ENCODE data around the gene LPIN1.

Gene LPIN1

DNA sequence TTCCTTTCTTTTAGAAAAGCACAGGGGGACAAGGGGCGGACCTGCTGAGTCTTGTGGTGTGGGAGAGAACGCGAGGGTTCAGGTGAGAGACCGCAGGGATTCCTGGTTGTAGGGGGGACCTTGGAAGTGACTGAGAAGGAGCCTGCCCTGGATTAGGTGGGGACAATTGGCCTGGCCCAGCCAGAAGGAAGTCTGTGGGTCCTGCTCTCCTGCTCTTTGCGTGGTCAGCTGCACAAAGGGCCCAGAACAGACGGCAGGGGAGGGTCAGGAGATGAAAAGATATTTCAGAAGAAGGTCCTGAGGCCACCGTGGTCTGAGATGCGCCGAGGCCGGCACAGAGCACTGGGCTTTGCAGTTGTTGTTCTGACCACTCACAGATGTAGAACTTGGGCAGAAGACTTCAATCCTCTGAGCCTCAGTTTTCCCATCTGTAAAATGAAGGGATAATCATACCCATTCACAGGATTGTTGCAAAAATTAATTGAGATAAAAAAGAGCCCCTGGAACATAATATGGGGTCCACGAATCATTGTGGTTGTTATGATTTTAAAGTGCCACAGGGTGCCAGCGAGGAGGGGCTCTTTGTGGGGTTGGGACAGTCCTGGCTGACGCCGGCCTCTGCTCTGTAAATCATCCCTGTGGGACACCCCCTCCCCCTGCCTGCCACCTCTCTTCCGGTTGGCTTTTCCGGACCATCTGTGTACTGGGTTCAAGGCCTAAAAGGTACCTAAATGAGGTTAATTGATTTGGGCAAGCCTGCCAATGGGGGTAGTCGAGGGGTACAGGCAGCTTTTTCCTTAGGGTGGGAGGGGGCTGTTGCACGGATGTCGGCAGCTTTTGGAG is 1.8 kb downstream of the LPIN1 start:
- TF ChIP-seq, protein P1, sequence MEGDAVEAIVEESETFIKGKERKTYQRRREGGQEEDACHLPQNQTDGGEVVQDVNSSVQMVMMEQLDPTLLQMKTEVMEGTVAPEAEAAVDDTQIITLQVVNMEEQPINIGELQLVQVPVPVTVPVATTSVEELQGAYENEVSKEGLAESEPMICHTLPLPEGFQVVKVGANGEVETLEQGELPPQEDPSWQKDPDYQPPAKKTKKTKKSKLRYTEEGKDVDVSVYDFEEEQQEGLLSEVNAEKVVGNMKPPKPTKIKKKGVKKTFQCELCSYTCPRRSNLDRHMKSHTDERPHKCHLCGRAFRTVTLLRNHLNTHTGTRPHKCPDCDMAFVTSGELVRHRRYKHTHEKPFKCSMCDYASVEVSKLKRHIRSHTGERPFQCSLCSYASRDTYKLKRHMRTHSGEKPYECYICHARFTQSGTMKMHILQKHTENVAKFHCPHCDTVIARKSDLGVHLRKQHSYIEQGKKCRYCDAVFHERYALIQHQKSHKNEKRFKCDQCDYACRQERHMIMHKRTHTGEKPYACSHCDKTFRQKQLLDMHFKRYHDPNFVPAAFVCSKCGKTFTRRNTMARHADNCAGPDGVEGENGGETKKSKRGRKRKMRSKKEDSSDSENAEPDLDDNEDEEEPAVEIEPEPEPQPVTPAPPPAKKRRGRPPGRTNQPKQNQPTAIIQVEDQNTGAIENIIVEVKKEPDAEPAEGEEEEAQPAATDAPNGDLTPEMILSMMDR (conservative IDR thresholded peaks at IDR 0.05) = no peak
- TF ChIP-seq ZFX (IDR thresholded peaks at IDR 0.05) = no peak
- H3K27ac ChIP-seq = peak overlapping the region; percentile 92

DNA sequence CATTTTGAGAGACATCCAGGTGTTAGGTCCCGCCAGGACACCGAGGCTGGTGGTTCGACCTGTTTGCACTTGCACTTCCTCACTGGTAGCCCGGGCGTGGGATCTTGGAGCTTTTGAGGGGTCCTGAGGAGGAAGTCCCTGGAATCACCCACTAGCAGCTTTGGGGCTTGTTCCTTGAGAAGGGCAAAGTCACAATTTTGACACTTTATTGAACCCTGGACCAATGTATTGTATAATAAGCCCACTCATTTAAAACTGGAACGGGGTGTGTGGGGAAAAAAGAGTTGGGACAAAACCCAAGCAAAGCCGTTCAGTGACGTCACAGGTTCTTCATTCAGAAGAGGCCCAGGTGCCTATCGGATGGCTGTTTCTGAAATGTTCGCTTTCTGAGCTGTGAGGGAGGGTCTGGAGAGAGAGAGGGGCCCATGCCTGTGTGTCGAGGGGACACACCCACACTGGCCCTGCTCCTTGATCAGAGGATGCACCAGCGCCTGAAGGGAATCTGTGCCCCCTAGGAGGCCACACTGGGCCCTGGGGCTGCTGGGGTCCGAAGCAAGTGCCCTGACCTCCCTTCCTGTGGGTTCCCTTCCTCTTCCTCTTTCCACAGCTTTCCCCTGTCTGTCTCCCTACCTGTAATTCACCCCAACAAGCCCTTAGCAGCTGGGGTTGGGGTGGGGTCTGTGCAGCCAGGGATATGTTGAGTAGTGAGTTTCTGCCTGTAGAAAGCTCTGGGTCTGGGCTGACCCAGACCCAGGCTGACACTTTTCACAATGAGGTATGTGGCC is 2.6 kb downstream of the LPIN1 start:
- H3K27ac ChIP-seq = peak overlapping the region; percentile 92; the same call in 1 of the 2 replicates
- TF ChIP-seq, protein P1 (conservative IDR thresholded peaks at IDR 0.05) = no peak
- no peak for TF ChIP-seq ZFX (IDR thresholded peaks at IDR 0.05)

DNA sequence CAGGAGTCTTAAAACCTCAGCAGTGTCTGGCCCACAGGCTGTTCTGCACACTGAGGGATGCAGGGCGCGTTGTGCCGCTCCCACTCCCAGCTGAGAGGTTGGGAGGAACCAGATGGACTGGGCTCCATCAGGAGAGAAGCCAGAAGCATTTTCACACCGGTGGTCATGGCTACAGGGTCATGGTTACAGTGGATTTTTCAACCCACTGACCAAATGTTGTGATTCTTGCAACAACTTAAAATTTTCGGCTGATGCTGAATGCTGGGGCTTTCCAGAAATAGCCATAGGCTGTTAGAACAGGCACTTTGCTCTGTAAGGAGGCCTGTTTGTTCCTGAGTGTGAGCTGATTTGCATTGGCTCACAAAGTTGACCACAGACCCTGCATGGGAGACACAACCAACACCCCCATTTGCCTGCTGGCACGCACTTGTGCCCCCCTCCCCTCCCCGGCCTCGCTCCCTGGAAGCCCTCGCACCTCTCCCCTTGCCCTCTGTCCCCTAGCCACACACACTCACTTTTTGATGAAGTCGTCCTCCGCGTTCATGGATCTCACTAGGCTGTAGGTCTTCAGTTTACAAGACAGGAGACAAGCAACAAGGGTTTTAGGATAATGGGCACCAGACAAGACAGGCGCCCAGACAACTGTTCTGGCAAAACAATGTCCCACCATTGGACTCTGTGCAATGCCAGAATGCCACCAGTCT is 3.4 kb downstream of the LPIN1 start:
- no peak overlapping the region; the same call in 1 of the 2 replicates for H3K27ac ChIP-seq
- TF ChIP-seq, protein P1 (conservative IDR thresholded peaks at IDR 0.05) = no peak
- no peak for TF ChIP-seq ZFX (IDR thresholded peaks at IDR 0.05)

GRCh38 chr2:11750422-11750821 is 4.0 kb downstream of the LPIN1 start:
- H3K27ac ChIP-seq = no peak overlapping the region
- TF ChIP-seq ZFX (IDR thresholded peaks at IDR 0.05) = no peak
- TF ChIP-seq, protein P1 (conservative IDR thresholded peaks at IDR 0.05) = no peak

- TF ChIP-seq, protein P1 (conservative IDR thresholded peaks at IDR 0.05) = no peak
- TF ChIP-seq ZFX (IDR thresholded peaks at IDR 0.05) = no peak
- H3K27ac ChIP-seq = no peak overlapping the region
Measured at GRCh38 chr2:11750917-11751316, 4.5 kb downstream of the LPIN1 start.

DNA sequence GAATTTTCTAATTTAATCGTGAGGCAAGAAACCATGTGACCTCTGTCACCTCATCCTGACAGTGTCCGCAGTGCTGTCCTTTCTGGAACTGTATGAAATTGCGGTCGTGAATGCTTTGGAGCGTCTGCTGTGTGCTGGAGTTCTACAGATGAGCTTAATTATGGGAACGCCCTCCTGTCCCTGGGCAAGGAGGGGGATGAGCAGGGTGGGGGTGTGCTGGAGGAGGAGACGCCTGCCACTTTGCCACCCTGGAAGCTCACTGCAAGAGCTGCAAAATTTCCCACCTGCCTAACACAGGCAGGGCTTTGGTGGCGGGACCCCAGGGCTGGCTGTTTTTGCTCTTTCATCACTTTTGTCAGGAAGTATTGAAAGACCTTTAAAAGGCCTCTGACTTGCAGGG is 6.5 kb downstream of the LPIN1 start:
- TF ChIP-seq, protein P1 (conservative IDR thresholded peaks at IDR 0.05) = no peak
- H3K27ac ChIP-seq = peak overlapping the region; percentile 4; the same call in 1 of the 2 replicates
